Right renal cortex interstitium (tissue), 3 donors: ENCODE results near the gene CHP2. TPM values are rescaled to one million over a fixed set of nuclear protein-coding genes. Genes with fewer than 3 reads are reported as not detected.
"Not testable (repeated sequence)": the region's sequence is repeated elsewhere in the genome, so short reads cannot be mapped to it uniquely, and the experiment has no call there.

Source experiments
- DNase-seq, 3 donors: peaks; one replicate each; pipeline ENCODE4 v3.0.0-alpha.2; 2013; ENCODE audit warnings: low read depth in 3 of 3, low spot score in 2 of 3
- polyA plus RNA-seq, 3 donors: library from polyadenylated mRNA; unstranded; fragments of 120-200 nt; gene quantifications; one replicate each; pipeline ENCODE4 v1.2.1, GENCODE V29; 2013; ENCODE audit not compliant: insufficient read length in 3 of 3

CHP2 gene
- polyA plus RNA-seq, 3 donors: 0.93 to 1.7 (median 1.0) TPM

DNA sequence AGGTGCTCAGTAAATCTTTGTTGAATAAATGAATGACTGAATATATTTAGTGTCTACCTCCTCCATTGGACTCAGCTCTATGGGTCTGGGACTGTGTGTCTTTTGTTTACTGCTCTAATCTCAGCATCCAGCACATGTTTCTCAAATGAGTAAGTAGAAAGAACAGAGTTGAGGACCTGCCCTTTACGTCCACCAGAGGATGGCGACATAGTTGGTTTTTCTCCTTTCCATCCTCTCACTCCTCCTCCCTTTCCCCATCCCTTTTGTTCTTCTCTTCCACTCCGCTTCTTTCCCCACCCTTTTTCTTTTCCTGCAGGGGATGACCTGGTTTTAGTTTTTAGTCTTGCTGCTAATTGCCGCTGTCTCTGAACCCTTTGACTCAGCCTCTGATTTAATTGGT is 12.1 kb upstream of the CHP2 start:
- no peak for DNase-seq

DNA sequence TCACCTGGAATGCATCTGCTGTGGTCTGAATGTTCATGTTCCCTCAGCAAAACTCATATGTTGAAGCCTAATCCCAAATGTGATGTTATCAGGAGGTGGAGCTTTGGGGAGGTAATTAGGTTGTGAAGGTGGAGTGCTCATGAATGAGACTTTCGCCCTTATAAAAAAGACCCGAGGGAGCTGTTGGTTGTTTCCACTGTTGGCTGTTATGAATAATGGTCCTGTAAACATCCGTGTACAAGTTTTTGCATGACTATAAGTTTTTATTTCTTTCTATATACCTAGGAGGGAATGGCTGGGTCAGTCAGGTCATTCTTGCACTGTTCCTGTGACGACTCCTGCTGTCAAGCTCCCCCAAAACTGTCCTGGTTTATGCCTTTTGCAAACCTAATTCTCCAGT is 9.6 kb upstream of the CHP2 start:
- no peak for DNase-seq

DNA sequence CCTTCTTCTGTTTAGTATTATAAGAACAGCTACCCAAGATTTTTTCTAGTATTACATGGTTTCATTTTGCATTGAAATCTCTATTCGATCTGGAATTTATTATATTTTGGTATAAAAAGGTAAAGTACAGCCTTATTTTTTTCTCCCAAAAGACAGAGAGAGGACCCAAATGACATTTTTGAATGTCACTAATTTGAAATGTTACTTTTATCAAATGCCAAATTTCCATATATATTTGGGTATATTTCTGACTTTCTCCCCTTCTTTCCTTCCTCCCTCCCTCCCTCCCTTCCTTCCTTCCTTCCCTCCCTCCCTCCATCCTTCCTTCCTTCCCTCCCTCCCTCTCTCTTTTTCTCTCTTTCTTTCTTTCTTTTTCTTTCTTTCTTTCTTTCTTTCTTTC is 6.2 kb upstream of the CHP2 start:
- DNase-seq: no peak

DNA sequence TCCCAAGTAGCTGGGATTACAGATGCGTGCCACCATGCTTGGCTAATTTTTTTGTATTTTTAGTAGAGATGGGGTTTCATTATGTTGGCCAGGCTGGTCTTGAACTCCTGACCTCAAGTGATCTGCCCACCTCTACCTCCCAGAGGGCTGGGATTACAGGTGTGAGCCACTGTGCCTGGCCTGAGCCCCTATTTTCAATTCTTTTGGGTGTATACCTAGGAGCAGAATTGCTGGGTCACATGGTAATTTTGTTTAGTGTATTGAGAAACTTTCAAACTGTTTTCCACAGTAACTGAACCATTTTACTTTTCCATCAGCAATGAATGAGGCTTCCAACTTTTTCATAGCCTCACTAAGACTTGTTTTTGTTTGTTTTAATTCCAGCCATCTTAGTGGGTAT is 3.8 kb upstream of the CHP2 start:
- not testable (repeated sequence) for DNase-seq

DNA sequence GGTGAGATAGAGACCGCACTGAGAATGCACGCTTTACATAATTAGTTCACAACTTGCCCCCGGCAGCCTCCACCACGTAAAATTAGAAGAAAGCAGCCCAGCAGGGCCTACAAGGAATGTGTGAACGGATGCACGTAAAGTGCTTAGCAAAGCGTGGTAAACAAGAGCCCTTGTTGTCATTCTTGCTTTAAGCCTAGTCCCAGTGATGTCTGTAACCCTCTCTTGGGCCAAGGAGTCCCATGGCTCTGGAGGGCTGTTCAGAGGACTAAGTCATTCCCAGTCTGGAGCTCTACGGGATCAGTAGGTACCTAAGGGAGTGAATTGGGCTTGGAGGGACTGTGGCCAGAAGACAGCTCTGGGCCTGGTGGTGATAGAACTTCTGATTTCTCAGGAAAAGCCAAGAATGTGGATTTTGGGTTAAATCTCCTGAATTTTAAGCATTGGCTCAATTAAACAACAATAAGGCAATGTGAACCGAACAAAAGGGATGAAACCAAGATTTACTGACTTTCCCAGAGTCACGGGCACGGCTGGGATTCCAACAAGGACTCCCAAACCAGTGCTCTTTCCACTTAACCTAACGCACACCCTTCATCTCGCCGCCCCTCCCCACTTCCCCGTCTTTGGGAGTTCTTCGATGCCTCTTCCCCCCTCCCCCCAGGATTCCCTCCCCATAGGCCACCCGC is 775 bp upstream of the CHP2 start:
- DNase-seq: no peak

DNA sequence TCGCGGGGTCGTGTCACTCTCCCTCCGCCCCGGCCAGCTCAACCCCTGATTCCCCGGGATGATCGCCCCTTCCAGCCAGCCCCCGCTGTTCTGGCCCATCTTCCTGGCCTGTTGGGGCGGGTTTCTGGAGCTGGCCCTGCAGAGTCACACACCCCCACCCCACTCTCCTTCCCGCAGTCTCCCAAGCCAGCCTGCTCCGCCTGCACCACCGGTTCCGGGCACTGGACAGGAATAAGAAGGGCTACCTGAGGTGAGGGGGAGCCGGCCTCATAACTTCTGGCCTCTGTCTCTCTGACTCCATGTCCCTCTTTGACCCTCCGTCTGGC is 621 bp downstream of the CHP2 start:
- no peak for DNase-seq

DNA sequence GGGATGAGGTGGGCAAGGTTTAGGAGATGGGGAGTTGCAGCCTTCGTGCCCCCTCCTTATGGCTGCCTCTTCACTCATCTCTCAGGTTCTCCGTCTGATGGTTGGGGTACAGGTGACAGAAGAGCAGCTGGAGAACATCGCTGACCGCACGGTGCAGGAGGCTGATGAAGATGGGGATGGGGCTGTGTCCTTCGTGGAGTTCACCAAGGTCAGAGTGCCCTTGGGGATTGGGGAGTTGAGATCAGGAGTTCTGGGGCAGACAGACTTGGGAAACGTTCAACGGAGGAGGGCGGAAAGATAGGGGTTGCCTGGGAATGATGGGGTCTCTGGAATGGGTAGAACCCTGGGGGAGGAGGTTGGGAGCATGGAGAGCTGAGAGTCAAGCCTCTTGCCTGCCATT is 2.3 kb downstream of the CHP2 start:
- no peak for DNase-seq

DNA sequence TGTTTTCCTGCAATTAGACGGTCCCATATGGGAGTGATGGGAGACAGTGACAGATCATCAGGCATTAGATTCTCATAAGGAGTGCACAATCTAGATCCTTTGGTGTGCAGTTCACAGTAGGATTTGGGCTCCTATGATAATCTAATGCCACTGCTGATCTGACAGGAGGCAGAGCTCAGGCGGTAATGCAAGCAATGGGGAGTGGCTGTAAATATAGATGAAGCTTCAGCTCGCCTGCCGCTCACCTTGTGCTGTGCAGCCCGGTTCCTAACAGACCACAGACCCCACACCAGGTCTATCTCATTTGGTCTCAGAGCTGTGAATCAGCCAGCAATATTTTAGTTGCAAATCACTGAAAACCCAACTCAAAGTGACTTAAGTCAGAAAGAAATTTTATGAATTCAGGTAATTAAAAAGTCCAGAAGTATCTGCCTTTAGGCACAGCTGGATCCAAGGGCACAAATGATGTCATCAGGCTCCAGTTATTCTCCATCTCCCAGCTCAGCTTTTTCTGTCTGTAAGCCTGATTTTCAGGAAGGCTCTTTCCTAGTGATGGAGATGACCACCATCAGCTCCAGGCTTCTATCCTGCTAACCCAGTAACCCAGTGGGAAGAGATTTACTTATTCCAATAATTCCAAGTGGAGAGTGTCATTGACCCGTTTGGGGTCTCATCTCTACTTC is 3.3 kb downstream of the CHP2 start:
- DNase-seq: no peak

DNA sequence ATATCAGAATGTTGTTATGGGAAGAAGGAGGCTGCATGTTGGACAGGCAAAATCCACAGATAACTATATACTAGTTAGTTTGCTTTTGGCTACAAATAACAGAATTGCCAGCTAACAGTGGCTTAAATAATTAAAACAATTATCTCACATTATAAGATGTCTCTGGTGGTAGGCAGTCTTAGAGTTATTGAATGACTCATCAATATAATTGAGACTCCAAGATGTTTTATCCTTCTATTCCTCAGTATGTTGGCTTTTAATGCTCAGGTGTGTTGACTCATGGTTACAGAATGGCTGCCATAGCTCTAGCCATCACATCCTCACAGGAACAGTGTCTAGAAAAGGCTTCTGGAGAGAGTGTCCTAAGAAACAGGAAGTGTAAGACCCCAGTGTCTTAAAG is 11.1 kb downstream of the CHP2 start:
- DNase-seq: no peak

DNA sequence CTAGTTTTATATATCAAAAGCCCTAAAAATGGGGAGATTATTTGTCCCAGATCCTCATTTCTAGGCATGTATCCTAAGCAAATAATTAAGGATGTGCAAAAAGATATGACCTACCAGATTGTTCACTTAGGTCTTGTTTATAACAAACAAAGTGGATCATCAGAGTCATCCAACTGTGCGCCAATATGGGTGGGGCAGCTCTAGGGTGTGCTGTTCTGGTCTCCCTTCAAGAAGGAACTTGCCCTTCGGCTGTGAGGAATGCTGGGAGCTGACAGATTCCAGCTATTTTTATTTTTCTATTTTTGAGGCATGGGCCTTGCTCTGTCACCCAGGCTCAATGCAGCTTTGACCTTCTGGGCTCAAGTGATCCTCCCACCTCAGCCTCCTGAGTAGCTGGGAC is 13.8 kb downstream of the CHP2 start:
- no peak for DNase-seq

DNA sequence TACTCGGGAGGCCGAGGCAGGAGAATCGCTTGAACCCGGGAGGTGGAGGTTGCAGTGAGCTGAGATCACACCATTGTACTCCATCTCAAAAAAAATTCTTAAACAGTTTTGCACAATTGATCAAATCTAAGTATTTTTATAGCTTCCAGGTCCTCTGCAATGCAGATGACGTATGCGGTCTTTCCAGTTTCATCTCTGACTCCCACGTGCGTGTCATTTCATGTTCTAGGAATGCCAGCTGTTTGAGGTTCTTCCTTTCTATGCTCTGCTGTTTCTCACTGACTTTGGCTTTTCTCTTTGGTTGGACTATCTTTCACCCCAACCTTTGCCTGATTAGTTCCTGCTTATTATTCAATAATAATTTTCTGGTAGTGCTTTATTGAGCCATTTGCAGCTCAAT is 16.2 kb downstream of the CHP2 start:
- no peak for DNase-seq

DNA sequence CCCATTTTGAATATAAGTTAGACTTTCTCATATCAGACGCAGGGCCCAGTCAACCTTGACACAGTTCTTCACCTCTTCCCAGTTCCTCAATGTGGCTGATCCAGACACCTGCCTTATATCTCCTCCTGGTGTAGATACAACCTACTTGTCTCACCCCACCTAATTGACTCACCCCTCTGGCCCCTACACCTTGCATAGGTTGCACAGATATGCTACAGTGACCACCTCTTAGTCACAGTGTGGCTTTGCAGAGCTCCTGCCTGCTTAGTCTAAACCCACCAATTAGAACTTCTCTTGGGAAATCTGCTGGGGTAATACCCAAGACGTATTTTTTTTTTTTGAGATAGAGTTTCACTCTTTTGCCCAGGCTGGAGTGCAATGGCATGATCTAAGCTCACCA is 16.8 kb downstream of the CHP2 start:
- no peak for DNase-seq

DNA sequence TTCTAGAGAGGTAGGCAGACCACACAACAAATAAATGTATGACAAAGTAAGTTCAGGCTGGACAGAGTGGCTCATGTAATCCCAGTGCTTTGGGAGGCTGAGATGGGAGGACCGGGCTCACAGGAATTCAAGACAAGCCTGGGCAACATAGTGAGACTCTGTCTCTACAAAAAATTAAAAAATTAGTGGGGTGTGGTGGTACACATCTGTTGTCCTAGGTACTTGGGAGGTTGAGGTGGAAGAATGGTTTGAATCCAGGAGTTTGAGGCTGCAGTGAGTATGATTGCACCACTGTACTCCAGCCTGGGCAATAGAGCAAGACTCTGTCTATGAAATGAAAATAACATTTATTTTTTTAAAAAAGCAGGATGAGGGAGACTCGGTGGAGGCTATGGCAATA is 18.5 kb downstream of the CHP2 start:
- no peak for DNase-seq

DNA sequence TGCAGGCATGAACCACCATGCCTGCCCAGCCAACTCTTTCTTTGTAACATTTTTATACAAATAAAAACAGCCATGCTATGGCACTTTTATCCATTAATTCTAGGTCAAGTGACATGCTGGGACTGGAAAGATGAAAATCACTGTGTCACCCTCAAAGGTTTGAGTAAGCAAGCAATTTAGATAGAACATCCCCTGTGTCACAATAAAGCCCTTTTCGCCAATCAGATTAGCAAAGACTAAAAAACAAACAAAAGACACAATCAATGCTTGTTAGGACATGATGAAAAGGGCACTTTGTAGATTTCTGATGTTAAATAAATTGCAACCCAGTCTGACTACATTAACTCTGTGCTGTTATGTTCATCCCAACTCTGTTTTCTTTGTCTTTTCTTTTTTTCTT is 26.4 kb downstream of the CHP2 start:
- DNase-seq: no peak

DNA sequence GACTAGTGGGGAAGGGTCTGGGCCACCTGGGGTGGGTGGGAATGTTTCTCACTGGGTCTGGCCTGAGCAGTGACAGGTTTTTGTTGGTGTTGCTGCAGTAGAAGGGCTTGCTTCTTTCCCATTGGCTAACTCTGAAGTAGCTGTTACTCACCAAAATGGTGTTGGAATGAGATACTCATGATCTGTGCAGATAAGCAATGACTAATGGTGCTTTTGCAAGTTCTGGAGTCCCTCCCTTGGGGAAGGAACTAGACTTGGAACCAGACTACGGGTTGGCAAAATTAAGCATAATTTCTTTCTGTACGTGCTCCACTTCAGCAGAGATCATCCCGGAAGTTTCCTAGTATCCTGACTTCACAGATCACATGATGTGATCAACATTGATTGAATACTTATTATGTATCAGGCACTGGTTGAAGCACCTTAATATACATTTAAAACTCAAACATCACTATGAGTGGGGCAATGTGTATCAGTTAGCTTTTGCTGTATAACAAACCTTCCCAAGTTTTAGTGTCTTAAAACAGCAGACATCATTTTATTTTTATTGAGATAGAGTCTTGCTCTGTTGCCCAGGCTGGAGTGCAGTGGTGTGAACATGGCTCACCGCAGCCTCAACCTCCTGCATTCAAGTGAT is 30.1 kb downstream of the CHP2 start:
- DNase-seq: no peak

DNA sequence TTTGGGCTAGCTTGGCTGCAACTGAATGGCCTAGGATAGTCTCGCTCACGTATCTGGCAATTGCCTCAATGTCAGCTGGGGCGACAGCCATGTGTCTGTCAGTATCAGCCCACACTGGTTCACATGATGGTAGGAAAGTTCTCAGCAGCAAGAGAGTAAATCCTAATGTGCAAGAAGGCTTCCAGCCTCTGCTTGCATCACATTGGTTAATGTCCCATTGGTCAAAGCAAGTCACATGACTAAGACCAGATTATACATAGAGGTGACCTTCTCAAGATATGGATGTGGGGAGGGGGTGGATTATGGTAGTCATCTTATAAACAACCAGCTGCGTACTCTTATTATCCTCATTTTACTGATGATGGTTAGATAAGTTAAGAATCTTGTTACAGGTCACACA is 31.0 kb downstream of the CHP2 start:
- DNase-seq: no peak

DNA sequence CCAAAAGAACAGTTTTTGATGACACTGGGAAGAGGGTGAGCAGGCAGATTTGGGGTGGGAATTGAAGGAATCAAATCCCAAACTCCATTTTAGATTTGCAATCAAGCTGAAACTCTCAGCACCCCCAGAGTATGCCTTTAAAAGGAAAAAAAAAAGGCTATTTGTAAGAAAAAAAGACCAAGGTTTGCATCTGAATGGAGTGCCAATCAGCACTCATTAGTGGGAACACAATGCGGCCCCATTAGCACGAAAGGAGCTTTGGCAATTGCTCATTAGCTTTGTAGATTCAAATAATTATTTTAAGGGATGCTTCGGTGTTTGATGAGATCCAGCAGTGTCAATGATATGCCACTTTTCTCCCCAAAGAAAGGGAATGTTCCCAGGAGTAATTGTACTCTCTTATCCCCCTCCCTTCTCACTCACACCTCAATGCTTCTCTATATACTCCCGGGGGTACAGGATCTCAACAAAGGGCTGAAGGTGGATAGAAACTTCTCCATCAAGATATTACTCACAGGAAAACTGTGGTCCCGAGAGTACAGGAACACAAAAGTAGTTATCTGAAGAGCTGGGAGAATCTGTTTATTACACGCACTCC is 32.2 kb downstream of the CHP2 start:
- DNase-seq: no peak

DNA sequence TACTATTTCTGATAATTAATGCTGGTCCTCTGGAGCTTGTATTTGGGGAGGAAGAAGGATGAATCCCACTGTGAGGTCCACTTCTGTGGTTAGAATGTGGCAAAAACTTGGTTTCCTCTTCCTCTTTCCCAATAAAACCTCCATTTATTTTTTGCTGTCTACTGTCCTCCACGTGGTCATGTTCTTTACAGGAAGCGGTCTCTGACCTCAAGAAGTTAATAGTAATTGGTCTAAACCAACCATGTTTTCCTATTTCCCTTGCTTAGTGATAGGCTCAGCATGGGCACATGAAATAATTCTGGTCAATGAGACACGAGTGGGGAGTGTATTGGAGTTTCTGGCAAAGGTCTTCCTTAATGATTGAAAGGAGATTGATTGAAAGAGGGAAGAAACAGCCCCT is 33.9 kb downstream of the CHP2 start:
- DNase-seq: no peak

DNA sequence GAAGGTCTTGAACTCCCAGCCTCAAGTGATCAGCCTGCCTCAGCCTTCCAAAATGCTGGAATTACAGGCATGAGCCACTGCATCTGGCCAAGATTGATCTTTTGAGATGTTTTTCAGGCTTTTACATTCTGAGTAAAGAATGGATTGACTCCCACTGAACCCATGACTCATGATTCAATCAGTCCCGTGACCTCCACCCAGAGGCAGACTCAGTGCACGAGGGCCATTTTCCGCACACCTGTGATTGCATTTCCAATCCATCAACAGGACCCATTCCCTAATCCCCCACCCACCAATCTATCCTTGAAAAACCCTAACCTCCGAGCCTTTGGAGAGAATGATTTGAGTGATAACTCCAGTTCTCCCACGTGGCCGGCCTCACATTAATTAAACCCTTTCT is 40.6 kb downstream of the CHP2 start:
- no peak for DNase-seq

DNA sequence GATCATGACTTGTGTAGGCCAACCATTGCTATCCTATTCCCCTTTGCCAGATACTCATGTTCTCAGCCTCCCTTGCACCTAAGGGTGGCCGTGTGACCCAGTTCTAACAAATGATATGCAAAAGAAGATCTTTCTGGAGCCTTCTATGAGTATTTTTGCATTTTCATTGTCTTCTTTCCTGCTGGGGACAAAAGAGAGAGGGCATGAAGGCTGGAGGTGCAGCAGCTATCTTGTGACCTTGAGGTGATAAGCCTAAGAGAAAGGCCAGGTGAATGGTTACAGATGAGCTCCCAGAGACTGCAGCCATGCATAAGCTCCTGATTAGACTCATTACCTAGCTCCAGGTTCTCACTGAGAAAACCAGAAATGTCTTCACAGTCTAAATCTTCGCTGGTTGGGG is 42.1 kb downstream of the CHP2 start:
- DNase-seq: no peak

DNA sequence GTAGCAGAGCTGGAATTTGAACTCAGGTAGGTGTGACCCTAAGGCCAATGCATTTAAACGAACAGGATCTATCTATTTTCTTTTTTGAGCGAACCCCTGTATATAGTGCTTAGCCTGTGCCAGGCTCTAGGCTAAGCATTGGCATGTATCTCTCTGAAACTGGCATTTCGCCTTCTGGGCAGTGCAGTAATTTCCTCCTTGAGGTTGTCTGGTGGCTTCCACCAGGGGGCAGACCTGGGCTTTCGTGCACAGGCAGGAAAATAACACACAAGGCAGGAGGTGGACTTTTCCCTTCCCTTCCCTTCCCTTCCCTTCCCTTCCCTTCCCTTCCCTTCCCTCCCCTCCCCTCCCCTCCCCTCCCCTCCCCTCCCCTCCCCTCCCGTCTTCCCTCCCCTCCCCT is 46.6 kb downstream of the CHP2 start:
- no peak for DNase-seq

DNA sequence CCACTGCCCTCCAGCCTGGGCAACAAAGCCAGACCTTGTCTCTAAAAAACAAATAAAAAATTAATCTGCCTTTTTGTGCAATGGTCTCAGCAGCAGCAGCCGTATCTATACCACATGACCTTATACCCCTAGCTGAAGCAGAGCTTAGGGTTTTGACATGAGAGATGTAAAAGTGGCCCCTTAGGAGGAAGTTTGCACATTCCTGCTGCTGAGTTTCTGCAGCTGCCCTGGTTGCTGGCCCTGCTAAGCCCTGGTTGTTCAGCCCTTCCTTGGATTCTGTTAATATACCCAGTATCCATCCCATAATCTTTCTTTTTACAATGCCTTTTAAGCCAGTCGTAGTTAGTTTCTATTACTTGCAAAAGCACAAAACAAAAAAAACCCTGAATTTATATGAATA is 48.0 kb downstream of the CHP2 start:
- no peak for DNase-seq
